Limb (tissue), 2 donors: ENCODE results near the gene CDC6.

Source experiments
- DNase-seq, 2 donors: peaks; one replicate each; pipeline ENCODE4 v3.0.0-alpha.2; 2016; ENCODE audit errors: extremely low spot score in 2 of 2

CDC6 gene, protein sequence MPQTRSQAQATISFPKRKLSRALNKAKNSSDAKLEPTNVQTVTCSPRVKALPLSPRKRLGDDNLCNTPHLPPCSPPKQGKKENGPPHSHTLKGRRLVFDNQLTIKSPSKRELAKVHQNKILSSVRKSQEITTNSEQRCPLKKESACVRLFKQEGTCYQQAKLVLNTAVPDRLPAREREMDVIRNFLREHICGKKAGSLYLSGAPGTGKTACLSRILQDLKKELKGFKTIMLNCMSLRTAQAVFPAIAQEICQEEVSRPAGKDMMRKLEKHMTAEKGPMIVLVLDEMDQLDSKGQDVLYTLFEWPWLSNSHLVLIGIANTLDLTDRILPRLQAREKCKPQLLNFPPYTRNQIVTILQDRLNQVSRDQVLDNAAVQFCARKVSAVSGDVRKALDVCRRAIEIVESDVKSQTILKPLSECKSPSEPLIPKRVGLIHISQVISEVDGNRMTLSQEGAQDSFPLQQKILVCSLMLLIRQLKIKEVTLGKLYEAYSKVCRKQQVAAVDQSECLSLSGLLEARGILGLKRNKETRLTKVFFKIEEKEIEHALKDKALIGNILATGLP

GRCh38 chr17:40287494-40288369 lies at the start of gene CDC6:
CDC6 (plus strand) TSS chr17:40287879; CDS start chr17:40289421, 1,542 bp downstream.
- DNase-seq, result peak; percentile 99

DNA sequence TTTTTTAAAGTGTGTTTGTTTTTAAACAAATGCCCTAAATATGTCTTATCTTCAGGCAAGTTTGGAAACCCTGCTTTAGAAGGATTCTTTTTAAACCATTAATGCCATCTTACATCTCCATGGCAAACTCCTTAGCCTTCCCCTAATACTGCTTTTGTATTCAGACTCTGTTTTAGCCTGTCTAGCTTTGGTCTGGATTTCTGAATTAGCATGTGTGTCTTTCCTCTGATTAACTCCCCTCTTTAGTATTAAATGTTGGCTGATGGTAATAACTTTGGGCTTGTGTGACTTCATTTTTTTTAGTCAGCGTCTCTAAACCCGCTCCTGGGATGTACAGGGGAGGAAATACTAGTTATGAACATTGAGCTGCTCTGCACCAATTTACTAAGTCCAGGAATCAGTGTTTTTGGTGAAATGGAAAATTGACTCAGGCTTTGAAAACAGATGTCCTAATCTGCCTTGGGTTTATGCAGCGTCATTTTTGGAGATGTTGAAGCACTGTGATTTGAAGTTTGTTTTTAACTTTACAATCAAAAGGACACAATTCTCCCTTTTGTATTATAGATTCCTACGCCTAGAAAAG lies 46.3 kb upstream of the CDC6 start:
- DNase-seq, result no peak

GRCh38 chr17:40242774-40243173 lies 44.9 kb upstream of the CDC6 start:
- DNase-seq, result no peak

DNA sequence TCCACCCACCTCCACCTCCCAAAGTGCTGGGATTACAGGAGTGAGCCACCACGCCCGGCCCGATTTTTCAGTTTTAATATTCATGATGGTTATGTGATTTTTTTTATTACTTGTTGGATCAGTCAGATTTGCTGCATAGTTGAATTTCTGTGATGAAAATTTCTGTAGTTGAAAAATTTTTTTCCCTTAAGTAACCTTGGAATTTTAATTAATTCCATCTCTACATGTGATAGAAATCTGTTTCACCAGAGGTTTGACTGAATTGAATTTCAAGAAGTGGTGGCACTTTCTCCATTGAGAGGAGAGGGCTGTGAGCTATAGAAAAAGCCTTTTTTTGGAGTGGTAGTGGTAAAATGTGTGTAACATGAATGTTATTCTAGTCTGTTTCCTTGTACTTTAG lies 43.9 kb upstream of the CDC6 start:
- no peak for DNase-seq

GRCh38 chr17:40244255-40244654 lies 43.4 kb upstream of the CDC6 start:
- no peak for DNase-seq

- no peak for DNase-seq
These were observed 39.7 kb upstream of the CDC6 start for GRCh38 chr17:40247926-40248495.

DNA sequence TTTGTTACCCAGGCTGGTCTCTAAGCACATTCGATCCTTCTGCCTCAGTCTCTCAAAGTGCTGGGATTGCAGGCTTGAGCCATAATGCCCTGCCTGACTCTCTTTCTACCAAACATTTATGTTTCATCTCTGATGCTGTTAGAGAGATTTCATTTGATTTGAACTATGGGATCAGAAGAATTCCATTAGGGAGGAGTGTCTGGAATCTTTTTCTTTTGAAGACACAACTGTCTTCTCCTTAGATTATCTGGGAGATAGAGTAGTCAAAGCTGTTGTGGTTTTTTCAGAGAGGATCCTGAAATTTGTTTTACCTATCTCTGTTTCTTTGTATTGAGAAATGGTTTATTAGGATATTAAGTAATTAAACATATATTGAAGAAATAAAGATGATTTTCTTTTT lies 39.2 kb upstream of the CDC6 start:
- DNase-seq, result no peak

DNA sequence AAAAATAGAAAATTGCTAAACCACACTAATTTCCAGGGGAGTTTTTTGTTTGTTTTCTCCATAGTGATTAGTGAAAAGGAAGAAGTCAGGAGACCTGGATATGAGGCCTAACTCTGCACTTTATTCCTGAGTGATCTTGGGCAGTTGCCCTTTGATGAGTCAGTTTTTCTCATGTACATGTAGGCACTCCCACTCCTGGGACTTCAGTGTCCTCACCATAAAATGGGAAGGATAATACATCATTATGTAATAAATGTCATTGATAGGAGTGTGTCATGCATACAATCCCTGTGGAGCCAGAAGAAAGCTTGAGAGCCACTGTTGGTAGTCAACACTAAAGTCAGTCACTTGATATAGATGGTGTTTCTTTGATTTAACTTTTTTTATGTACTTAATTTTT lies 36.1 kb upstream of the CDC6 start:
- DNase-seq, result no peak

- DNase-seq, result no peak
These were observed 34.1 kb upstream of the CDC6 start for GRCh38 chr17:40253565-40253964.

DNA sequence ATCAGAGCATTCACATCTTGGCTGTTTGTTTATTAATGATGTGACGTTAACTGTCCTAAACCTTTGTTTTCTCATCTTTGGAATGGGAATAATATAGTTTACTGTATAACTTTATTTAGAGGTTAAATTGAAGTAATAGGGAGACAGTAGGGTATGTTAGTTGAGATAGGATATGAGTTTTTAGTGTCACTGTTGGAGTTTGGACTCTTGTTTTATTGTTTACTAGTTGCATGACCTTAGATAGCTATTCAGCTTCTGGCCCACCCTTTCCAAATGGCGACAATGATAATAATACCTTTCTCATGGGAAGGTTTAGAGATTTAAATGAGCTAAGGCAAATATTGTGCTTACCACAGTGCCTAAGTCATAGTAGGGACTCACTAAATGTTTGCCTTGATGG lies 28.2 kb upstream of the CDC6 start:
- DNase-seq, result no peak

GRCh38 chr17:40260528-40260927 lies 27.2 kb upstream of the CDC6 start:
- DNase-seq, result no peak

DNA sequence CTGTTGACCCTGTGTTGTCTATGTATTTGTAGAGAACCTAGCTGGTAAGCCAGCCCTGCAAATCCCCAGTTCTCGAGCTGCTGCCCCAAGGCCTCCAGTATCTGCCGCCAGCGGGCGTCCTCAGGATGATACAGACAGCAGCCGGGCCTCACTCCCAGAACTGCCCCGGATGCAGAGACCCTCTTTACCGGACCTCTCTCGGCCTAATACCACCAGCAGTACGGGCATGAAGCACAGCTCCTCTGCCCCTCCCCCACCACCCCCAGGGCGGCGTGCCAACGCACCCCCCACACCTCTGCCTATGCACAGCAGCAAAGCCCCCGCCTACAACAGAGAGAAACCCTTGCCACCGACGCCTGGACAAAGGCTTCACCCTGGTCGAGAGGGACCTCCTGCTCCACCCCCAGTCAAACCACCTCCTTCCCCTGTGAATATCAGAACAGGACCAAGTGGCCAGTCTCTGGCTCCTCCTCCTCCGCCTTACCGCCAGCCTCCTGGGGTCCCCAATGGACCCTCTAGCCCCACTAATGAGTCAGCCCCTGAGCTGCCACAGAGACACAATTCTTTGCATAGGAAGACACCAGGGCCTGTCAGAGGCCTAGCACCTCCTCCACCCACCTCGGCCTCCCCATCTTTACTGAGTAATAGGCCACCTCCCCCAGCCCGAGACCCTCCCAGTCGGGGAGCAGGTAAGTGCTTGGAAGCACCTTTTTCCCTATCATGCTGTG lies 23.1 kb upstream of the CDC6 start:
- no peak for DNase-seq

GRCh38 chr17:40265337-40265736 lies 22.3 kb upstream of the CDC6 start:
- DNase-seq, result no peak

GRCh38 chr17:40266882-40267281 lies 20.8 kb upstream of the CDC6 start:
- DNase-seq, result no peak

DNA sequence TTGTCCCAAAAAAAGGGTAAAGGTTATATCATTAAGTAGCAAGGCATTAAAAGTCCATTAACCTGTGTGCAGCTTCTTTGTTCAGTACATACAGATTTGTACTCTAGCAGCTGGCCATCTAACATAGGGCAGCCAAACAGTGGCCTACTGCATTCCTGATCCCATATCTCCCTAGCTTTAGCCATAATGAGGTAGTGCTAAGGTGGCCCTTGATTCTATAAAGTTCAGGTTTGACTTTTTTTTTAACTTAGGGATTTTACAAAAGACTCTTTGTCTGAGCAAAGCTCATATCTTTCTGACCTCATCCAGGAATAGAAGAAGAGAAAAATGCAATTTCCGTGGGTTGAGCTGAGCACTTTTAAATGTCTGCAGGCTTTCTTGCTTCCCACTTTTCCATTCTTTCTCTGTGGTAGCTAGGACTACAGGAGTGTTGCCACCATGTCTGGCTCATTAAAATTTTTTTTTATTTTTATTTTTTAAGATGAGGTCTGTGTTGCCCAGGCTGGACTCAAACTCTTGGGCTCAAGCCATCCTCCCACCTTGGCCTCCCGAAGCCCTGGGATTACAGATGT lies 19.5 kb upstream of the CDC6 start:
- no peak for DNase-seq

DNA sequence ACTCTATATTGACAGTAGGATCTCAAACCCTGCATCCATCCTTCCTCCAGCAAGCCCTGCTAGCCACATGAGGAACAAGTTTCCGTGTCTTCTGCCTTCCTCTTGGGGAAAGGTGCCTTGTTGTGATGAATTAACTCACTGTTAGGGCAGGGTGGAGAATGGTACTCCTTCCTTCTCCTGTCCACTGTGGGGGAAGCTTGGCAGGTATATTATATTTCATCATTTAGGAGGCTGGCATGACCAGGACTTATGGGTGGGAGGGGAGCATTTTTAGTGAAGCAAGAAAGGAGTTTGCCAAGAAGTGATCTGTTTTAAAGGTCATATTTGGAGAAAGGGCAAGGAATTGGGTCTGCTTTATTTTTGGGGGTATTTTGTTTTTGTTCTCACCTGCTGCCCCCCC lies 9.3 kb upstream of the CDC6 start:
- no peak for DNase-seq

DNA sequence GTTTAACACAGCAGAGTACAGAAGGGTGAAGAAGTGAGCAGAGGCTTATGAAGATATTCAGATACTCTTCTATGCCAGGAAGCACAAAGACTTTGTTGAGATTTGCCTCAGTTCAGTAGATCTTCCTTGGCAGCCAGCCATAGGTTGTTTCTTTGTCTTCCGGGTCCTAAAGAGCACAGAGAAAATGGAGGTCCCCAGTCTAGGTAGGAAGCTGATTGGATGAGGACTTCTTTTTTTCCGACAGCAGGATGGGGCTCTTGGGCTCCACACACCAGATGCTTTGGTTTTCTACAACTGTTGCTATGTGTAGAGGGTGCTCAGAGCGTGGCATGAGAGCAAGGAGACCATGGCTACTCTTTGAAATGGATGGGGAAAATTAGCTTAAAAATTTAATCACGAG lies 8.3 kb upstream of the CDC6 start:
- DNase-seq, result no peak

DNA sequence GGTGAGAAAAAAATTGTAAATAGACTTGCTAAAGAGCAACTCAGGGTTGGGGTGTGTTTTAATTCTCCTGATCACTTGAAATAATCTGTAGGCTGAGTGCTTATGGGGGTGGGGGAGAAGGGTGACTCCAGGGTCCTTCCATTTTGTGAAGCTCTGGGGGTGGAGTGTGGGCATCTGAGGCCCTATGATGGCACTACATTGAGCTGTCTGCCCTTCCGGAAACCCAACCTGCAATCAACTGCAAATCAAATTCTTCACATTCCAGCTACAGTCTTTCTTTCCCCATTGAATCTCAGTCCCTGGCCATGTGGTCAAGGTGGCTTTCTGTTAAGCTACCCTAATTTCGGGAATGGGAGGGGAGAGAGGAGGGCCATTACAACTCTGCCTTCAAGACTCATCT lies 6.0 kb upstream of the CDC6 start:
- DNase-seq, result no peak

GRCh38 chr17:40283662-40284061 lies 4.0 kb upstream of the CDC6 start:
- no peak for DNase-seq

GRCh38 chr17:40284085-40284713 lies 3.5 kb upstream of the CDC6 start:
- DNase-seq, result peak; percentile 42 to 60
